OCI-LY1 (cell line): ENCODE measurements around the gene TK1.

Experiments
- H2AFZ ChIP-seq: fragments of 200-600 bp; sonication (generic), shearing (Covaris generic); 2 replicates; pipeline ENCODE4 v1.6.0; 2014; ENCODE audit warnings: antibody characterized with exemption, mild to moderate bottlenecking, low read length
- H3F3A ChIP-seq: fragments of 200-600 bp; sonication (generic), shearing (Covaris generic); 2 replicates; pipeline ENCODE4 v1.6.0; 2014; ENCODE audit warnings: mild to moderate bottlenecking, antibody characterized with exemption, low read length, moderate library complexity; ENCODE audit not compliant: insufficient read depth
- H3K27ac ChIP-seq: fragments of 200-600 bp; sonication (generic); 2 replicates; pipeline ENCODE4 v1.5.1; 2014; ENCODE audit warnings: low read length, mixed run types, mild to moderate bottlenecking, low read depth; ENCODE audit not compliant: poor library complexity, severe bottlenecking
- H3K27me3 ChIP-seq: fragments of 200-600 bp; sonication (generic); 2 replicates; pipeline ENCODE4 v1.6.0; 2014; ENCODE audit warnings: antibody characterized with exemption, mild to moderate bottlenecking, low read length, moderate library complexity; ENCODE audit not compliant: insufficient read depth
- H3K36me3 ChIP-seq: fragments of 200-600 bp; sonication (generic); 2 replicates; pipeline ENCODE4 v1.6.1; 2014; ENCODE audit warnings: mild to moderate bottlenecking, antibody characterized with exemption, low read length, moderate library complexity, mixed read lengths; ENCODE audit not compliant: insufficient read depth
- H3K4me1 ChIP-seq: fragments of 200-600 bp; sonication (generic); 2 replicates; pipeline ENCODE4 v1.5.1; 2014; ENCODE audit warnings: mild to moderate bottlenecking, low read length, moderate library complexity; ENCODE audit not compliant: insufficient read depth, severe bottlenecking
- H3K4me2 ChIP-seq: fragments of 200-600 bp; sonication (generic), shearing (Covaris generic); 2 replicates; pipeline ENCODE4 v1.6.1; 2014; ENCODE audit warnings: low read length
- H3K4me3 ChIP-seq: fragments of 200-600 bp; sonication (generic); 2 replicates; pipeline ENCODE4 v1.5.1; 2014; ENCODE audit warnings: low read length, low read depth, mild to moderate bottlenecking, mixed read lengths; ENCODE audit not compliant: poor library complexity, severe bottlenecking
- H3K79me2 ChIP-seq: fragments of 200-600 bp; shearing (Covaris generic); 2 replicates; pipeline ENCODE4 v1.6.1; 2016; ENCODE audit warnings: mixed run types, low read length, mixed read lengths; ENCODE audit not compliant: insufficient read depth
- H3K9ac ChIP-seq: fragments of 200-600 bp; sonication (generic), shearing (Covaris generic); 2 replicates; pipeline ENCODE4 v1.6.1; 2014; ENCODE audit warnings: mild to moderate bottlenecking, low read length, mixed read lengths
- H3K9me2 ChIP-seq: fragments of 200-600 bp; sonication (generic), shearing (Covaris generic); 2 replicates; pipeline ENCODE4 v1.6.1; 2014; ENCODE audit warnings: low read depth, mild to moderate bottlenecking, low read length, mixed read lengths
- H3K9me3 ChIP-seq: fragments of 200-600 bp; shearing (Covaris generic); 2 replicates; pipeline ENCODE4 v1.6.1; 2014; ENCODE audit warnings: low read length, mixed read lengths
- H4K20me1 ChIP-seq: fragments of 200-600 bp; sonication (generic), shearing (Covaris generic); 2 replicates; pipeline ENCODE4 v1.6.0; 2016; ENCODE audit warnings: mild to moderate bottlenecking, low read length; ENCODE audit not compliant: insufficient read depth
- CTCF ChIP-seq: fragments of 200-600 bp; sonication (generic), shearing (Covaris generic); IDR thresholded peaks from 2 replicates; pipeline ENCODE4 v1.5.1; 2017; ENCODE audit warnings: mild to moderate bottlenecking, antibody characterized with exemption, low read length, moderate library complexity, mixed read lengths
- EZH2 ChIP-seq: fragments of 200-600 bp; sonication (generic), shearing (Covaris generic); IDR thresholded peaks from 2 replicates; pipeline ENCODE4 v1.8.0; 2017; ENCODE audit warnings: borderline replicate concordance, mixed run types, mild to moderate bottlenecking, antibody characterized with exemption, low read length, moderate library complexity, mixed read lengths

The TK1 gene

DNA sequence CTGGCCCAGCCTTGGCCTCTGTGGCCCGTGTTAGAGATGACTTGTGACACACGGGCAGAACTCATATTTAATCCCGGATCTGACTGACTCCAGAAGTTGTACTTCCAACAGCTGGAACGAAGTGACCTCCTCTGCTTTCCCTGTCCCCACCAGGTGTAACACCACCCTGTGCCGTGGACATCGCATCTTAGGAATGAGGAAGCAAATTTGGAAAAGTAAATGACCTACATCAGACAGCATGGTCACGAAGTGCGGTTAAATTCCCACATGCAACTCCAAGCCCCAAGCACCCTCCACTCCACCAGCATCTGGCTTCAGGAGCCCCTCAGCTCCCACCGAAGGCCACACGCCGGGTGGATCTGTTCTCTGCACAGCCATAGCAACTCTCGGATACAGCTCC is 2.9 kb downstream of the TK1 start:
- Histone ChIP-seq H3K9ac (no peak overlapping the region; the same call in 1 of the 2 replicates), H3K36me3 (peaks cover 62% of the 10 kb centered on the region), H3F3A (no peaks in the 10 kb centered on the region; the same call in 1 of the 2 replicates), H3K9me2 (no peaks in the 10 kb centered on the region), H3K27ac (no peak overlapping the region), H4K20me1 (no peaks in the 10 kb centered on the region), H3K9me3 (no peaks in the 10 kb centered on the region), H3K79me2 (peaks cover 15% of the 10 kb centered on the region), H3K4me2 (peak overlapping the region; percentile 79; the same call in 1 of the 2 replicates), H3K4me3 (peak overlapping the region; percentile 97), H3K27me3 (no peaks in the 10 kb centered on the region), H2AFZ (no peak overlapping the region), H3K4me1 (peaks cover 54% of the 10 kb centered on the region)
- no peak for TF ChIP-seq EZH2
- no peak for TF ChIP-seq CTCF

DNA sequence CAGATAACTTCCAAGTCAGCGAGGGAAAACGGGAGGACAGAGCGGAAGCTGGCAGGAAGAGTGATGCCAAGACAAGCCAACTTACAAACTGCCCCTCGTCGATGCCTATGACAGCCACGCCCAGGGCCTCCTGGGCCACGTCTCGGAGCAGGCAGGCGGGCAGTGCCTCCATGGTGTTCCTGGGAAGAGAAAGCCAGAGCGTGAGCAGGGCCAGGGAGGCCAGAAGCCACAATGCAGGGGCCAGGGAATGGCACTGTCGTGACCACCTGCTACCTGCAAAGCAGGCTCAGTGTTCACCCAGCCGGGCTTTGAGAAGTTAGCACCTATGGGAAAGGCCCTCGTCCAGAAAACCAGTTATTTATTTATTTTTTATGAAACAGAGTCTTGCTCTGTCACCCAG is 4.3 kb downstream of the TK1 start:
- no peak for TF ChIP-seq EZH2
- TF ChIP-seq CTCF: no peak
- H3K9me2 ChIP-seq: no peaks in the 10 kb centered on the region
- no peaks in the 10 kb centered on the region for H3K9me3 ChIP-seq
- no peaks in the 10 kb centered on the region for H3K27me3 ChIP-seq
- H4K20me1 ChIP-seq: no peaks in the 10 kb centered on the region
- no peak overlapping the region for H2AFZ ChIP-seq
- H3K4me2 ChIP-seq: no peak overlapping the region
- H3F3A ChIP-seq: no peaks in the 10 kb centered on the region; the same call in 1 of the 2 replicates
- H3K4me1 ChIP-seq: peaks cover 52% of the 10 kb centered on the region
- peaks cover 71% of the 10 kb centered on the region for H3K36me3 ChIP-seq
- H3K79me2 ChIP-seq: peaks cover 2% of the 10 kb centered on the region
- H3K27ac ChIP-seq: no peak overlapping the region
- H3K4me3 ChIP-seq: no peak overlapping the region
- H3K9ac ChIP-seq: no peak overlapping the region

DNA sequence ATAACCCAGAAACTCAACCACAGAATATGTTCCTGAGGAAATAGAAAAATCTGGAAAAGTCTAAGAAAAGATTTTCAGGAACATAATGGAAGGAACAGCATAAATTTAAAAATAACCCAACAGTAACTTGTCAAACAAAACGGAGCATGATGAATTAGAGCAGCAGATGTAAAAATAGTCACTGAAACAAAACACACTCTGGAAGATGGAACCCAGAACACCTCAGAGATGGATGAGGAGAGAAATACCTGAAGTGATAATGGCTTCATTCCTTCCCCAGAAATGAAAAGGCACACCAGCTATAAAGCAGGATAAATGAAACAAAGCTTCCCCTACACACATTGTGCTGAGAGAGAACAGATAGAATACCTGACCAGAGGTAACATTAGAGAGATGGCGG is 6.3 kb downstream of the TK1 start:
- H3K9me2 ChIP-seq: no peaks in the 10 kb centered on the region
- no peak for TF ChIP-seq EZH2
- no peak for TF ChIP-seq CTCF
- H3F3A ChIP-seq: no peaks in the 10 kb centered on the region; the same call in 1 of the 2 replicates
- no peaks in the 10 kb centered on the region for H3K27me3 ChIP-seq
- peak overlapping the region; percentile 44 for H3K4me2 ChIP-seq
- H3K9me3 ChIP-seq: no peaks in the 10 kb centered on the region
- peak overlapping the region; percentile 18 for H3K4me3 ChIP-seq
- no peaks in the 10 kb centered on the region for H4K20me1 ChIP-seq
- peak overlapping the region; percentile 12; the same call in 1 of the 2 replicates for H3K9ac ChIP-seq
- peak overlapping the region; percentile 69 for H3K27ac ChIP-seq
- peaks cover 76% of the 10 kb centered on the region for H3K36me3 ChIP-seq
- no peaks in the 10 kb centered on the region for H3K79me2 ChIP-seq
- H2AFZ ChIP-seq: no peak overlapping the region
- H3K4me1 ChIP-seq: peaks cover 58% of the 10 kb centered on the region
